Esophagus squamous epithelium (tissue), 5 donors: Measurements from ENCODE around the gene ZBTB38. TPM values are rescaled to one million over a fixed set of nuclear protein-coding genes. Genes with fewer than 3 reads are reported as not detected.

ENCODE experiments used
- DNase-seq: peaks from one replicate; lab custom pipeline; 2025; lab: John Stamatoyannopoulos, UW
- H3K27ac ChIP-seq, 4 donors: fragments of 200-600 bp; sonication (generic); one replicate each; pipeline ENCODE4 v1.5.1; 2016 to 2019; ENCODE audit warnings: mild to moderate bottlenecking in 1 of 4
- H3K27me3 ChIP-seq, 4 donors: fragments of 200-600 bp; sonication (generic); 1 replicate in 3 of 4; 2 replicates in 1 of 4; pipeline versions ENCODE4 v1.5.1 to v1.6.0; 2017 to 2021; ENCODE audit warnings: antibody characterized with exemption in 1 of 4
- H3K36me3 ChIP-seq, 3 donors: fragments of 200-600 bp; sonication (generic); one replicate each; pipeline ENCODE4 v1.5.1; 2016 to 2019
- H3K4me1 ChIP-seq, 3 donors: fragments of 200-600 bp; sonication (generic); one replicate each; pipeline ENCODE4 v1.5.1; 2017 to 2019
- H3K4me3 ChIP-seq, 4 donors: fragments of 200-600 bp; sonication (generic); 1 replicate in 3 of 4; 2 replicates in 1 of 4; pipeline ENCODE4 v1.5.1; 2016 to 2019; ENCODE audit warnings: mild to moderate bottlenecking in 2 of 4, moderate library complexity in 1 of 4
- H3K9me3 ChIP-seq, 3 donors: fragments of 200-600 bp; sonication (generic); one replicate each; pipeline ENCODE4 v1.5.1; 2016 to 2019
- POLR2A ChIP-seq, 4 donors: fragments of 450-650 bp; IDR thresholded peaks; one replicate each; pipeline ENCODE4 v1.6.1; 2017; ENCODE audit warnings: antibody characterized with exemption in 4 of 4, mild to moderate bottlenecking in 4 of 4, moderate library complexity in 3 of 4
- WGBS, 2 donors: methylation state at CpG; one replicate each; pipeline ENCODE4 v1.1.5; 2018; 5-methylcytosine and 5-hydroxymethylcytosine counted together
- intact Hi-C: fragments of 100-400 bp; cut with DNase I; formaldehyde crosslinking; loops from one replicate; pipeline ENCODE4 v1.15.0; 2022
- total RNA-seq, 4 donors: library from RNA; depleted of rRNA; stranded (reverse); fragments of >200 nt; gene quantifications; one replicate each; pipeline ENCODE4 v1.1.0, GENCODE V29; 2016
- TF ChIP-seq, protein P1 (sequence below), 6 experiments: fragments of 450-650 bp in 4 of 6; fragments of 200-600 bp in 2 of 6; sonication (generic) in 2 of 6; IDR thresholded peaks; one replicate each; pipeline ENCODE4 v1.5.1; 2016 to 2019; ENCODE audit warnings: antibody characterized with exemption in 6 of 6, mild to moderate bottlenecking in 4 of 6, moderate library complexity in 4 of 6
- donor health status: DM: yes; HTN: yes; CAD: no.

ZBTB38 gene
- total RNA-seq, 4 donors from 2014 or later, result 15.6 to 54.4 (median 33.1) TPM

GRCh38 chr3:141408596-141408995, 40.3 kb downstream of the ZBTB38 start:
- H3K36me3 ChIP-seq, result peaks cover 0 to 59% (median 0%) of the 10 kb centered on the region in 3 donors
- no peak for TF ChIP-seq POLR2A (IDR thresholded peaks at IDR 0.05)
- TF ChIP-seq, protein P1, sequence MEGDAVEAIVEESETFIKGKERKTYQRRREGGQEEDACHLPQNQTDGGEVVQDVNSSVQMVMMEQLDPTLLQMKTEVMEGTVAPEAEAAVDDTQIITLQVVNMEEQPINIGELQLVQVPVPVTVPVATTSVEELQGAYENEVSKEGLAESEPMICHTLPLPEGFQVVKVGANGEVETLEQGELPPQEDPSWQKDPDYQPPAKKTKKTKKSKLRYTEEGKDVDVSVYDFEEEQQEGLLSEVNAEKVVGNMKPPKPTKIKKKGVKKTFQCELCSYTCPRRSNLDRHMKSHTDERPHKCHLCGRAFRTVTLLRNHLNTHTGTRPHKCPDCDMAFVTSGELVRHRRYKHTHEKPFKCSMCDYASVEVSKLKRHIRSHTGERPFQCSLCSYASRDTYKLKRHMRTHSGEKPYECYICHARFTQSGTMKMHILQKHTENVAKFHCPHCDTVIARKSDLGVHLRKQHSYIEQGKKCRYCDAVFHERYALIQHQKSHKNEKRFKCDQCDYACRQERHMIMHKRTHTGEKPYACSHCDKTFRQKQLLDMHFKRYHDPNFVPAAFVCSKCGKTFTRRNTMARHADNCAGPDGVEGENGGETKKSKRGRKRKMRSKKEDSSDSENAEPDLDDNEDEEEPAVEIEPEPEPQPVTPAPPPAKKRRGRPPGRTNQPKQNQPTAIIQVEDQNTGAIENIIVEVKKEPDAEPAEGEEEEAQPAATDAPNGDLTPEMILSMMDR (IDR thresholded peaks at IDR 0.05), result no peak
- peak overlapping the region in 3 of 4 donors; percentile 71 to 97 (median 93) for H3K27ac ChIP-seq
- 70 to 75% methylated on average over 1 of the region's 1 CpG for WGBS, 2 donors
- H3K27me3 ChIP-seq, result no peaks in the 10 kb centered on the region
- DNase-seq, result no peak
- H3K9me3 ChIP-seq, result no peaks in the 10 kb centered on the region
- peaks cover 27 to 97% (median 52%) of the 10 kb centered on the region in 3 donors for H3K4me1 ChIP-seq
- intact Hi-C loops, result no loop called here
- H3K4me3 ChIP-seq, result no peak overlapping the region

- H3K4me1 ChIP-seq, result peaks cover 27 to 97% (median 53%) of the 10 kb centered on the region in 3 donors
- H3K27ac ChIP-seq, result peak overlapping the region; percentile 87 to 97 (median 92)
- no peak overlapping the region for H3K4me3 ChIP-seq
- intact Hi-C loops, result no loop called here
- peaks cover 0 to 60% (median 0%) of the 10 kb centered on the region in 3 donors for H3K36me3 ChIP-seq
- H3K27me3 ChIP-seq, result no peaks in the 10 kb centered on the region
- H3K9me3 ChIP-seq, result no peaks in the 10 kb centered on the region
- DNase-seq, result no peak
- 17 to 68% methylated on average over 1 to 3 of the region's 3 CpGs for WGBS, 2 donors
- TF ChIP-seq, protein P1 (IDR thresholded peaks at IDR 0.05), result no peak
- TF ChIP-seq POLR2A (IDR thresholded peaks at IDR 0.05), result no peak
Measured at GRCh38 chr3:141409940-141410241, 41.6 kb downstream of the ZBTB38 start.

DNA sequence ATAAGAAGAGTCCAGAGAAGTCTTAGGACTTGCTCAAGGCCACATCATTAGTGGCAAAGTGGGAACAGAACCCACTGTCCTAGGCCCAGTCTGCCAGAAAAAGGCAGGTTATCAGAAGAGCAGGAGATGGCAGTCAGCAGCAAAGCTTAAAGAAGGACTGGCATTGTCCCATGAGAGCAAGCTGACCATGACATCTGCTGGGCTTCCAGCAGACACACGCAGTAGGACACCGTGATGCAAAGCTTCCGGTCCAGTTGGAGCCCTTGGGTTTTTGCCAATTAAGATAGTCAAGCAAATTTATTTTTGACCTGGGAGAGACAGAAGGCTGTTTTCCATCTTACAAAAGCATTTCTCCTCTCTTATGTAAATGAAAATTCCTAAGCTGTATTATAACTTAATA, 42.1 kb downstream of the ZBTB38 start:
- H3K27me3 ChIP-seq, result no peaks in the 10 kb centered on the region
- WGBS, 2 donors, result 17 to 66% methylated on average over 3 of the region's 3 CpGs
- H3K4me3 ChIP-seq, result no peak overlapping the region
- H3K27ac ChIP-seq, result peak overlapping the region; percentile 87 to 97 (median 92)
- H3K4me1 ChIP-seq, result peaks cover 27 to 97% (median 55%) of the 10 kb centered on the region in 3 donors
- intact Hi-C loops, result no loop called here
- H3K36me3 ChIP-seq, result peaks cover 0 to 60% (median 0%) of the 10 kb centered on the region in 3 donors
- no peak for DNase-seq
- H3K9me3 ChIP-seq, result no peaks in the 10 kb centered on the region
- peak in 1 of 4 donors; percentile 2 for TF ChIP-seq POLR2A (IDR thresholded peaks at IDR 0.05)
- TF ChIP-seq, protein P1 (IDR thresholded peaks at IDR 0.05), result no peak

- Histone ChIP-seq H3K4me3 (no peak overlapping the region), H3K27me3 (no peaks in the 10 kb centered on the region), H3K9me3 (no peaks in the 10 kb centered on the region), H3K4me1 (peaks cover 27 to 97% (median 58%) of the 10 kb centered on the region in 3 donors), H3K36me3 (peaks cover 0 to 60% (median 0%) of the 10 kb centered on the region in 3 donors), H3K27ac (peak overlapping the region; percentile 87 to 97 (median 92))
- DNase-seq, result no peak
- TF ChIP-seq, protein P1 (IDR thresholded peaks at IDR 0.05), result no peak
- TF ChIP-seq POLR2A (IDR thresholded peaks at IDR 0.05), result no peak
- intact Hi-C loops, result no loop called here
- WGBS, 2 donors, result 49 to 53% methylated on average over 3 of the region's 3 CpGs
Measured at GRCh38 chr3:141410846-141411245, 42.5 kb downstream of the ZBTB38 start.

DNA sequence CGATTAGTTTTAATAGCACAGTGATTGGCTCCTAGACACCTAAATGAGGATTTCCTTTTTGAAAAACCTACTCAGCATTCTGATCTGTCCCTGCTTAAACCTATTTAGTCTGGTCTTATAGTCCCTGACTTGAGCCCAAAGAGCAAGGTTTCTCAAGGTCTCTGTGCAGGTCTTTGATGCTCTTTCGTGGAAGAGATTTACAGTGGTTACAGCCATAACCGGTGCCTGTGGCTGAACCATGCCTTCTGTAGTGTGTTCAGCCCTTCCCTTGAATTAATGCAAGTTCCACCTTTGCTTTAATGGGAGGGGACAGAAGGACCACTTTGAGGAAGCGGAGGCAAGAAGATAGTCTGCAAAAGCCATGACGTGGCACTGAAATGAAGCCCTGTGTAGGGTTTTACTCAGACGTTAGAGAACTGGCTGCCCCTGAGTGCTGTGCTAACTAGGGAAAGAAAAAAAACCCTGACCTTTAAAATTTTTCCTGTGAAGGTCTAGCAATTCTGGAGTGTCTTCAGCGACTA, 43.0 kb downstream of the ZBTB38 start:
- H3K27me3 ChIP-seq, result no peaks in the 10 kb centered on the region
- H3K27ac ChIP-seq, result peak overlapping the region; percentile 87 to 97 (median 92)
- DNase-seq, result no peak
- WGBS, 2 donors, result 56 to 66% methylated on average over 6 to 7 of the region's 7 CpGs
- intact Hi-C loops, result no loop called here
- H3K4me1 ChIP-seq, result peaks cover 27 to 97% (median 59%) of the 10 kb centered on the region in 3 donors
- H3K36me3 ChIP-seq, result peaks cover 0 to 60% (median 0%) of the 10 kb centered on the region in 3 donors
- H3K4me3 ChIP-seq, result peak overlapping the region in 1 of 4 donors; percentile 43
- TF ChIP-seq, protein P1 (IDR thresholded peaks at IDR 0.05), result no peak
- peak in 1 of 4 donors; percentile 39 for TF ChIP-seq POLR2A (IDR thresholded peaks at IDR 0.05)
- no peaks in the 10 kb centered on the region for H3K9me3 ChIP-seq
